SK-N-SH (cell line): ENCODE measurements around the gene GJB3. TPM values are rescaled to one million over a fixed set of nuclear protein-coding genes. Genes with fewer than 3 reads are reported as not detected.
"Not testable (repeated sequence)": the region's sequence is repeated elsewhere in the genome, so short reads cannot be mapped to it uniquely, and the experiment has no call there.

Experiments used
- CTCF ChIA-PET: fragments of 300-600, 350-600 bp; formaldehyde crosslinking; extraction: SDS; loops from one replicate; lab custom pipeline; 2021; lab: Yijun Ruan, JAX
- POLR2A ChIA-PET: fragments of 350-600 bp; sonication (Branson Sonifier 250); formaldehyde crosslinking; extraction: SDS; loops from one replicate; lab custom pipeline; 2020; ENCODE audit warnings: antibody characterized with exemption, inconsistent platforms; lab: Yijun Ruan, JAX
- DNase-seq: peaks from one replicate; pipeline ENCODE4 v3.0.0; 2012
- H2AFZ ChIP-seq: fragments of 200-600 bp; sonication (generic); 2 replicates; pipeline ENCODE4 v1.8.1; 2016; ENCODE audit warnings: antibody characterized with exemption, mild to moderate bottlenecking, low read depth
- H3F3A ChIP-seq: fragments of 200-600 bp; sonication (generic); replicated peaks from 2 replicates; pipeline ENCODE3; 2016; ENCODE audit warnings: antibody characterized with exemption, mild to moderate bottlenecking; ENCODE audit not compliant: insufficient read depth
- H3K27ac ChIP-seq, 2 experiments: fragments of 200-500 bp in 1 of 2; fragments of 200-600 bp in 1 of 2; sonication (Bioruptor generic) in 1 of 2; sonication (generic), shearing (Covaris generic) in 1 of 2; 2 replicates each; pipeline versions ENCODE4 v1.5.1 to v1.6.1; 2014 to 2016; ENCODE audit warnings: low read depth in 2 of 2, inconsistent platforms in 1 of 2, low read length in 1 of 2, mild to moderate bottlenecking in 1 of 2, mixed read lengths in 1 of 2
- H3K27me3 ChIP-seq: fragments of 200-600 bp; sonication (generic), shearing (Covaris generic); 2 replicates; pipeline ENCODE4 v1.6.1; 2016; ENCODE audit warnings: mixed run types; ENCODE audit not compliant: insufficient read depth
- H3K36me3 ChIP-seq, 2 experiments: fragments of 200-500 bp in 1 of 2; fragments of 200-600 bp in 1 of 2; sonication (Bioruptor generic) in 1 of 2; sonication (generic) in 1 of 2; replicated peaks in 1 of 2; 2 replicates each; pipeline versions ENCODE3 to v1.5.1; 2014 to 2016; ENCODE audit warnings: low read length in 1 of 2, mild to moderate bottlenecking in 1 of 2; ENCODE audit not compliant: insufficient read depth in 2 of 2, control insufficient read depth in 1 of 2
- H3K4me1 ChIP-seq, 2 experiments: fragments of 200-500 bp in 1 of 2; fragments of 200-600 bp in 1 of 2; sonication (Bioruptor generic) in 1 of 2; sonication (generic), shearing (Covaris generic) in 1 of 2; 2 replicates each; pipeline versions ENCODE4 v1.5.1 to v1.6.1; 2014 to 2016; ENCODE audit warnings: low read depth in 1 of 2, low read length in 1 of 2, mixed run types in 1 of 2; ENCODE audit not compliant: insufficient read depth in 2 of 2, control insufficient read depth in 1 of 2
- H3K4me2 ChIP-seq: fragments of 200-600 bp; sonication (generic), shearing (Covaris generic); 2 replicates; pipeline ENCODE4 v1.6.1; 2017; ENCODE audit warnings: mixed run types
- H3K4me3 ChIP-seq, 2 experiments: fragments of 200-500 bp in 1 of 2; fragments of 200-600 bp in 1 of 2; sonication (Bioruptor generic) in 1 of 2; sonication (generic), shearing (Covaris generic) in 1 of 2; 2 replicates each; pipeline versions ENCODE4 v1.5.1 to v1.8.1; 2014 to 2016; ENCODE audit warnings: low read depth in 2 of 2, inconsistent platforms in 1 of 2, low read length in 1 of 2, mild to moderate bottlenecking in 1 of 2, mixed read lengths in 1 of 2, moderate library complexity in 1 of 2
- H3K79me2 ChIP-seq: fragments of 200-600 bp; sonication (generic); 2 replicates; pipeline ENCODE4 v1.8.1; 2017; ENCODE audit warnings: mild to moderate bottlenecking; ENCODE audit not compliant: insufficient read depth
- H3K9ac ChIP-seq: fragments of 200-600 bp; sonication (generic); 2 replicates; pipeline ENCODE4 v1.6.1; 2017; ENCODE audit warnings: mixed run types
- H3K9me2 ChIP-seq: fragments of 200-600 bp; sonication (generic); 2 replicates; pipeline ENCODE4 v1.6.1; 2017; ENCODE audit warnings: mixed run types
- H3K9me3 ChIP-seq: fragments of 200-600 bp; sonication (generic); 2 replicates; pipeline ENCODE4 v1.6.1; 2017; ENCODE audit warnings: mixed run types, mild to moderate bottlenecking, moderate library complexity
- H4K20me1 ChIP-seq: fragments of 200-600 bp; sonication (generic); 2 replicates; pipeline ENCODE4 v1.6.1; 2017; ENCODE audit warnings: mild to moderate bottlenecking, mixed run types; ENCODE audit not compliant: insufficient read depth
- EP300 ChIP-seq, 2 experiments: IDR thresholded peaks; 2 replicates each; pipeline versions ENCODE4 v1.4.0 to v1.6.1; 2012; ENCODE audit warnings: borderline replicate concordance in 1 of 2, low read depth in 1 of 2, low read length in 1 of 2
- IRF3 ChIP-seq: fragments of 150-350 bp; IDR thresholded peaks from 2 replicates; pipeline ENCODE4 v1.6.1; 2016; ENCODE audit warnings: mild to moderate bottlenecking, low read depth, low read length
- NRF1 ChIP-seq: IDR thresholded peaks from 2 replicates; pipeline ENCODE4 v1.6.1; 2012; ENCODE audit warnings: low read depth, mild to moderate bottlenecking, low read length
- SMC3 ChIP-seq: IDR thresholded peaks from 2 replicates; pipeline ENCODE4 v1.6.1; 2012; ENCODE audit warnings: low read depth, low read length, improper control_type of control experiment
- TCF12 ChIP-seq: IDR thresholded peaks from 2 replicates; pipeline ENCODE4 v1.4.0; 2012
- WGBS: methylation state at CpG from one replicate; pipeline ENCODE4 v1.1.6; 2017; ENCODE audit warnings: low lambda C conversion rate; 5-methylcytosine and 5-hydroxymethylcytosine counted together
- polyA plus RNA-seq, 3 experiments: library from polyadenylated mRNA; depleted of rRNA; stranded (reverse); fragments of >200 nt; gene quantifications; 2 replicates each; pipeline ENCODE4 v1.2.3, GENCODE V29; 2012
- TF ChIP-seq, protein P1 (sequence below): fragments of 200-600 bp; sonication (generic); IDR thresholded peaks from 2 replicates; pipeline ENCODE4 v1.6.1; 2017; ENCODE audit warnings: antibody characterized with exemption, mild to moderate bottlenecking, moderate library complexity

The GJB3 gene
- polyA plus RNA-seq, 1 of the 3 experiments (the other 2 are of a cell fraction), result not detected

DNA sequence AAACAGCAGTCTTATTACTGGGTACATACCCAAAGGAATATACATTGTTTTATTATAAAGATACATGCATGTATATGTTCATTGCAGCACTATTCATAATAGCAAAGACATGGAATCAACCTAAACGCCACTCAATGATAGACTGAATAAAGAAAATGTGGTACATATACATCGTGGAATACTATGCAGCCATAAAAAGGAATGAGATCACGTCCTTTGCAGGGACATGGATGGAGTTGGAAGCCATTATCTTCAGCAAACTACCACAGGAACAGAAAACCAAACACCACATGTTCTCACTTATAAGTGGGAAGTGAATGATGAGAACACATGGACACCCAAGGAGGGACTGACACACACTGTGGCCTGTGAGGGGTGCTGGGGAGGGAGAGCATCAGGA lies 29.8 kb downstream of the GJB3 start:
- CTCF ChIA-PET, result interaction anchor here (5.7 kb wide), 1 partner anchor 42 kb away, joined by 23 read pairs; no protein-coding TSS in a partner anchor
- WGBS, result 54% methylated on average over 3 of the region's 3 CpGs
- H3K4me2 ChIP-seq, result not testable (repeated sequence)

DNA sequence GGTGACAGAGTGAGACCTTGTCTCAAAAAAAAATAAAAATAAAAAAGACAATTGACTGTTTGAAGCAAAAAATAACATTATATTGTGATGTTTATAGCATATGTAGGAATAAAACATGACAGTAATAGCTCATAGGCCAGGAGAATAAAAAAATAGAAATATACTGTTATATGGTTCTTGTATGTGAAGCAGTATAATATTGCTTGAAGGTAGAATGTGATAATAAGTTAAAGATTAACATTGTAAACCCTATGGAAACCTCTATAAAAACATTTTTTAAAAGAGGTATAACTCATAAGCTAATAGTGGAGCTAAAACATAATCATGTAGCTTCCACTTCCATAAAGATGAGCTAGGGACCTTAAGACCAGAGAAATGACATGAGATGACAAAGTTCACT lies 35.3 kb downstream of the GJB3 start:
- H3F3A ChIP-seq, result no peaks in the 10 kb centered on the region
- no peaks in the 10 kb centered on the region for H3K4me1 ChIP-seq
- no peaks in the 10 kb centered on the region for H3K9me2 ChIP-seq
- DNase-seq, result no peak
- no peak overlapping the region for H3K9ac ChIP-seq
- no peak overlapping the region for H3K27ac ChIP-seq
- no peak overlapping the region for H3K4me2 ChIP-seq
- ChIA-PET CTCF (interaction anchor here (2.2 to 2.6 kb wide), 2 partner anchors 30 to 36 kb away, joined by 7 to 13 read pairs; no protein-coding TSS in a partner anchor), POLR2A (no interaction called here)
- no peak overlapping the region for H3K4me3 ChIP-seq
- H2AFZ ChIP-seq, result no peak overlapping the region
- H3K36me3 ChIP-seq, result no peaks in the 10 kb centered on the region
- H3K27me3 ChIP-seq, result no peaks in the 10 kb centered on the region
- H3K79me2 ChIP-seq, result no peaks in the 10 kb centered on the region
- H4K20me1 ChIP-seq, result no peaks in the 10 kb centered on the region
- TF ChIP-seq, protein P1, sequence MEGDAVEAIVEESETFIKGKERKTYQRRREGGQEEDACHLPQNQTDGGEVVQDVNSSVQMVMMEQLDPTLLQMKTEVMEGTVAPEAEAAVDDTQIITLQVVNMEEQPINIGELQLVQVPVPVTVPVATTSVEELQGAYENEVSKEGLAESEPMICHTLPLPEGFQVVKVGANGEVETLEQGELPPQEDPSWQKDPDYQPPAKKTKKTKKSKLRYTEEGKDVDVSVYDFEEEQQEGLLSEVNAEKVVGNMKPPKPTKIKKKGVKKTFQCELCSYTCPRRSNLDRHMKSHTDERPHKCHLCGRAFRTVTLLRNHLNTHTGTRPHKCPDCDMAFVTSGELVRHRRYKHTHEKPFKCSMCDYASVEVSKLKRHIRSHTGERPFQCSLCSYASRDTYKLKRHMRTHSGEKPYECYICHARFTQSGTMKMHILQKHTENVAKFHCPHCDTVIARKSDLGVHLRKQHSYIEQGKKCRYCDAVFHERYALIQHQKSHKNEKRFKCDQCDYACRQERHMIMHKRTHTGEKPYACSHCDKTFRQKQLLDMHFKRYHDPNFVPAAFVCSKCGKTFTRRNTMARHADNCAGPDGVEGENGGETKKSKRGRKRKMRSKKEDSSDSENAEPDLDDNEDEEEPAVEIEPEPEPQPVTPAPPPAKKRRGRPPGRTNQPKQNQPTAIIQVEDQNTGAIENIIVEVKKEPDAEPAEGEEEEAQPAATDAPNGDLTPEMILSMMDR, result no peak
- no peak for TF ChIP-seq EP300 (IDR thresholded peaks at IDR 0.05; ENCODE audit: borderline replicate concordance in 1 of 2, low read depth in 1 of 2, low read length in 1 of 2)
- TF ChIP-seq SMC3, result no peak
- TF ChIP-seq IRF3, result no peak
- TF ChIP-seq NRF1, result no peak
- TF ChIP-seq, all 33 proteins: peak for 0
- no peaks in the 10 kb centered on the region for H3K9me3 ChIP-seq

More for the DNA sequence above, 29.8 kb downstream of the GJB3 start:
- H3K9me3 ChIP-seq, H4K20me1 ChIP-seq, H3K79me2 ChIP-seq, H3K27me3 ChIP-seq, POLR2A ChIA-PET, H3K9me2 ChIP-seq, H3K27ac ChIP-seq, H3K4me3 ChIP-seq, H3K4me1 ChIP-seq, H3K9ac ChIP-seq, H3F3A ChIP-seq, DNase-seq, H3K36me3 ChIP-seq, H2AFZ ChIP-seq: not testable (repeated sequence)

- H2AFZ ChIP-seq, result no peak overlapping the region
- no peaks in the 10 kb centered on the region for H4K20me1 ChIP-seq
Measured at GRCh38 chr1:34816778-34817177, 35.8 kb downstream of the GJB3 start.

GRCh38 chr1:34818862-34819261 lies 37.8 kb downstream of the GJB3 start:
- H3K9me3 ChIP-seq, H3K79me2 ChIP-seq, H4K20me1 ChIP-seq, H3F3A ChIP-seq, H3K9me2 ChIP-seq, POLR2A ChIA-PET, H3K4me1 ChIP-seq, CTCF ChIA-PET, H3K27ac ChIP-seq, H3K4me2 ChIP-seq, H3K27me3 ChIP-seq, H3K36me3 ChIP-seq, H3K9ac ChIP-seq, H3K4me3 ChIP-seq, H2AFZ ChIP-seq, DNase-seq: not testable (repeated sequence)
- whole genome bisulfite sequencing, result 64% methylated on average over 2 of the region's 2 CpGs

More at GRCh38 chr1:34816778-34817177, 35.8 kb downstream of the GJB3 start:
- 53% methylated on average over 3 of the region's 3 CpGs for WGBS
- H3K4me1 ChIP-seq, result no peaks in the 10 kb centered on the region
- TF ChIP-seq TCF12 (no peak), NRF1 (no peak)
- H3K27ac ChIP-seq, result no peak overlapping the region
- no peak for DNase-seq
- no peaks in the 10 kb centered on the region for H3K36me3 ChIP-seq
- no peaks in the 10 kb centered on the region for H3K27me3 ChIP-seq
- H3K79me2 ChIP-seq, result no peaks in the 10 kb centered on the region
- ChIA-PET CTCF (interaction anchor here (2.2 to 2.6 kb wide), 2 partner anchors 30 to 36 kb away, joined by 7 to 13 read pairs; no protein-coding TSS in a partner anchor), POLR2A (no interaction called here)
- no peaks in the 10 kb centered on the region for H3K9me3 ChIP-seq
- no peak overlapping the region for H3K4me2 ChIP-seq
- no peaks in the 10 kb centered on the region for H3F3A ChIP-seq
- H3K9me2 ChIP-seq, result no peaks in the 10 kb centered on the region
- no peak overlapping the region for H3K4me3 ChIP-seq
- no peak overlapping the region for H3K9ac ChIP-seq
